ENCODE measurements around the gene USP49. TPM values are rescaled to one million over a fixed set of nuclear protein-coding genes. Genes with fewer than 3 reads are reported as not detected.

The USP49 gene
- total and polyA plus RNA-seq, 10 of the 15 experiments (the other 5 are each of a cell fraction or from before 2014, with no cell fraction given): 1.0 to 7.7 (median 4.3) TPM

- in situ Hi-C loops (cut with MboI) (no loop called here), intact Hi-C loops (cut with micrococcal nuclease; ENCODE audit: unreplicated experiment) (no loop called here)
- Histone ChIP-seq H3K4me1 (ENCODE audit: control insufficient read depth, insufficient read depth, low read length) (no peaks in the 10 kb centered on the region), H3K4me3 (no peak overlapping the region), H3K27me3 (replicated peaks in 1 of 2; ENCODE audit: control insufficient read depth in 2 of 2, insufficient read depth in 2 of 2, low read length in 1 of 2) (no peaks in the 10 kb centered on the region), H3K27ac (ENCODE audit: control insufficient read depth, insufficient read depth) (no peak overlapping the region), H2AFZ (ENCODE audit: control insufficient read depth, low read depth, low read length) (no peak overlapping the region), H4K20me1 (ENCODE audit: control insufficient read depth, insufficient read depth) (no peaks in the 10 kb centered on the region), H3K9ac (ENCODE audit: control insufficient read depth, insufficient read depth, low read length) (no peak overlapping the region), H3K4me2 (ENCODE audit: control insufficient read depth, insufficient read depth) (no peak overlapping the region), H3K9me3 (replicated peaks; ENCODE audit: control insufficient read depth, insufficient read depth, low read length) (no peaks in the 10 kb centered on the region), H3K79me2 (ENCODE audit: control insufficient read depth, insufficient read depth, low read length) (no peaks in the 10 kb centered on the region), H3K36me3 (ENCODE audit: control insufficient read depth in 2 of 2, insufficient read depth in 2 of 2, low read length in 1 of 2) (no peaks in the 10 kb centered on the region)
- ChIA-PET CTCF (no interaction called here), RAD21 (ENCODE audit: unreplicated experiment) (interaction anchor here (1.0 kb wide), 1 partner anchor 36 kb away, joined by 3 read pairs; the partner anchor contains the start of genes BYSL and MED20), SMC1A (ENCODE audit: uncharacterized antibody, unreplicated experiment) (no interaction called here), POLR2A (no interaction called here)
- ATAC-seq: no peak
- FAIRE-seq: no peak
- DNase-seq (ENCODE audit: low read depth, low spot score): no peak
- 90% methylated on average over 5 of the region's 5 CpGs for WGBS (ENCODE audit: insufficient coverage, insufficient replicate concordance, low lambda C conversion rate, missing lambda C conversion rate)
- TF ChIP-seq NR2F1 (conservative IDR thresholded peaks at IDR 0.05): no peak
- TF ChIP-seq CBFB (IDR thresholded peaks at IDR 0.05; ENCODE audit: low read depth): no peak
- no peak for TF ChIP-seq JUND (IDR thresholded peaks at IDR 0.05; ENCODE audit: low read depth, low read length)
- TF ChIP-seq YY1 (IDR thresholded peaks at IDR 0.05; ENCODE audit: low read depth, low read length): no peak
- no peak for TF ChIP-seq SUPT20H (IDR thresholded peaks at IDR 0.05; ENCODE audit: borderline replicate concordance, control insufficient read depth, low read depth, low read length)
- TF ChIP-seq CHD2 (IDR thresholded peaks at IDR 0.05; ENCODE audit: borderline replicate concordance, low read depth, low read length): no peak
- TF ChIP-seq IKZF1 (conservative IDR thresholded peaks at IDR 0.05): no peak
- no peak for TF ChIP-seq TARDBP (IDR thresholded peaks at IDR 0.05; ENCODE audit: borderline replicate concordance)
- TF ChIP-seq CBX3 (IDR thresholded peaks at IDR 0.05; ENCODE audit: borderline replicate concordance, low read depth): no peak
- TF ChIP-seq NBN (IDR thresholded peaks at IDR 0.05): no peak
- no peak for TF ChIP-seq PAX5 (IDR thresholded peaks at IDR 0.05; ENCODE audit: borderline replicate concordance, low read depth, low read length)
- no peak for TF ChIP-seq HDGF (IDR thresholded peaks at IDR 0.05)
- no peak for TF ChIP-seq RCOR1 (conservative IDR thresholded peaks at IDR 0.05; ENCODE audit: low read depth, low read length)
- BruUV-seq (replicated peaks): no TSS peak
Observed at GRCh38 chr6:41884957-41885356, 10.2 kb downstream of the USP49 start.

Data from GM12878 (cell line).